Testis (tissue), 2 donors: ENCODE measurements around the gene GRID1.

ENCODE experiments used
- POLR2A ChIP-seq: fragments of 450-650 bp; IDR thresholded peaks from one replicate; pipeline ENCODE4 v1.6.1; 2017; ENCODE audit warnings: antibody characterized with exemption, mild to moderate bottlenecking, moderate library complexity
- TF ChIP-seq, protein P1 (sequence below), 3 experiments: fragments of 450-650 bp in 2 of 3; fragments of 200-600 bp in 1 of 3; sonication (generic) in 1 of 3; IDR thresholded peaks; one replicate each; pipeline ENCODE4 v1.5.1; 2016 to 2019; ENCODE audit warnings: antibody characterized with exemption in 3 of 3, mild to moderate bottlenecking in 2 of 3, moderate library complexity in 1 of 3

DNA sequence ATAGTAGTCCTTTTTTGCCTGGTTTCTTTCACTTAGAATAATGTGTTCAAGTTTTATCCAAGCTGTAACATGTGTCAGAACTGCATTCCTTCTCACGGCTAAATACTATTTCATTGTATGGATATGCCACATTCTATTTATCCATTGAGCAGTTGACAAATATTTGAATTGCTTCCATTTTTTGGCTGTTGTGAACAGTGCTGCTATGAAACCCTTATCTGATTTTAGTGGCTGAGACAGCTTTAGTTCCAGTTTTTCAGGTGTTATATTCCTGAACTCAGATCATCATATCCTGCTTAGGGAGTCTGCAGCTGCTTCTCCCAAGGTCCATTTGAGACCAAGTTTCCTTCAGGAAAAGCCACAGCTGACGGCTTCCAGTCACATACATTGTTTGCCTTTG lies 339.2 kb downstream of the GRID1 start:
- TF ChIP-seq POLR2A, result no peak
- TF ChIP-seq, protein P1, sequence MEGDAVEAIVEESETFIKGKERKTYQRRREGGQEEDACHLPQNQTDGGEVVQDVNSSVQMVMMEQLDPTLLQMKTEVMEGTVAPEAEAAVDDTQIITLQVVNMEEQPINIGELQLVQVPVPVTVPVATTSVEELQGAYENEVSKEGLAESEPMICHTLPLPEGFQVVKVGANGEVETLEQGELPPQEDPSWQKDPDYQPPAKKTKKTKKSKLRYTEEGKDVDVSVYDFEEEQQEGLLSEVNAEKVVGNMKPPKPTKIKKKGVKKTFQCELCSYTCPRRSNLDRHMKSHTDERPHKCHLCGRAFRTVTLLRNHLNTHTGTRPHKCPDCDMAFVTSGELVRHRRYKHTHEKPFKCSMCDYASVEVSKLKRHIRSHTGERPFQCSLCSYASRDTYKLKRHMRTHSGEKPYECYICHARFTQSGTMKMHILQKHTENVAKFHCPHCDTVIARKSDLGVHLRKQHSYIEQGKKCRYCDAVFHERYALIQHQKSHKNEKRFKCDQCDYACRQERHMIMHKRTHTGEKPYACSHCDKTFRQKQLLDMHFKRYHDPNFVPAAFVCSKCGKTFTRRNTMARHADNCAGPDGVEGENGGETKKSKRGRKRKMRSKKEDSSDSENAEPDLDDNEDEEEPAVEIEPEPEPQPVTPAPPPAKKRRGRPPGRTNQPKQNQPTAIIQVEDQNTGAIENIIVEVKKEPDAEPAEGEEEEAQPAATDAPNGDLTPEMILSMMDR (IDR thresholded peaks at IDR 0.05), result no peak
